Gastroesophageal sphincter (tissue), 4 donors: Measurements from ENCODE around the gene OVOL2. TPM values are rescaled to one million over a fixed set of nuclear protein-coding genes. Genes with fewer than 3 reads are reported as not detected.
"Not testable (repeated sequence)": the region's sequence is repeated elsewhere in the genome, so short reads cannot be mapped to it uniquely, and the experiment has no call there.

Experiments used
- ATAC-seq: fragments of 150-250 bp; one replicate; pipeline ENCODE4 v1.9.1; 2016; ENCODE audit warnings: mild to moderate bottlenecking, moderate library complexity
- H3K27ac ChIP-seq, 4 donors: fragments of 200-600 bp; sonication (generic) in 3 of 4; 1 replicate in 3 of 4; 2 replicates in 1 of 4; pipeline ENCODE4 v1.5.1; 2016 to 2019
- H3K27me3 ChIP-seq: fragments of 200-600 bp; sonication (generic); one replicate; pipeline ENCODE4 v1.5.1; 2019
- H3K36me3 ChIP-seq, 2 donors: fragments of 200-600 bp; sonication (generic); one replicate each; pipeline ENCODE4 v1.5.1; 2019; ENCODE audit warnings: control low read depth in 1 of 2
- H3K4me1 ChIP-seq, 3 donors: fragments of 200-600 bp; sonication (generic); 1 replicate in 2 of 3; 2 replicates in 1 of 3; pipeline ENCODE4 v1.5.1; 2016 to 2019; ENCODE audit warnings: control low read depth in 2 of 3
- H3K4me3 ChIP-seq, 2 donors: fragments of 200-600 bp; sonication (generic); one replicate each; pipeline ENCODE4 v1.5.1; 2019; ENCODE audit warnings: mild to moderate bottlenecking in 1 of 2, moderate library complexity in 1 of 2
- H3K9me3 ChIP-seq, 3 donors: fragments of 200-600 bp; sonication (generic); one replicate each; pipeline ENCODE4 v1.5.1; 2017 to 2019; ENCODE audit warnings: control low read depth in 2 of 3
- CTCF ChIP-seq, 4 experiments: fragments of 200-600 bp in 2 of 4; fragments of 450-650 bp in 2 of 4; sonication (generic) in 1 of 4; IDR thresholded peaks; one replicate each; pipeline ENCODE4 v1.5.1; 2017 to 2019; ENCODE audit warnings: antibody characterized with exemption in 4 of 4, mild to moderate bottlenecking in 2 of 4, moderate library complexity in 2 of 4
- EP300 ChIP-seq: sonication (generic); formaldehyde crosslinking; IDR thresholded peaks from one replicate; pipeline ENCODE4 v1.6.1; 2017; ENCODE audit warnings: antibody characterized with exemption, mild to moderate bottlenecking
- POLR2A ChIP-seq, 2 donors: fragments of 450-650 bp; IDR thresholded peaks; one replicate each; pipeline ENCODE4 v1.6.1; 2017; ENCODE audit warnings: antibody characterized with exemption in 2 of 2, mild to moderate bottlenecking in 2 of 2, moderate library complexity in 1 of 2
- POLR2AphosphoS5 ChIP-seq: sonication (generic); formaldehyde crosslinking; IDR thresholded peaks from one replicate; pipeline ENCODE4 v1.6.1; 2017; ENCODE audit warnings: antibody characterized with exemption
- WGBS, 2 donors: methylation state at CpG; one replicate each; pipeline ENCODE4 v1.1.5; 2018; ENCODE audit warnings: low coverage in 1 of 2; 5-methylcytosine and 5-hydroxymethylcytosine counted together
- total RNA-seq, 4 donors: library from RNA; depleted of rRNA; stranded (reverse); fragments of >200 nt; gene quantifications; one replicate each; pipeline ENCODE4 v1.1.0, GENCODE V29; 2016

Gene OVOL2
- total RNA-seq, 4 donors from 2014 or later: 0.69 TPM; not detected in 3

- peaks cover 26% of the 10 kb centered on the region for H3K27me3 ChIP-seq
- no peak for ATAC-seq
- H3K4me3 ChIP-seq: no peak overlapping the region
- H3K27ac ChIP-seq: no peak overlapping the region
- H3K36me3 ChIP-seq: no peaks in the 10 kb centered on the region
- H3K9me3 ChIP-seq: no peaks in the 10 kb centered on the region
- no peaks in the 10 kb centered on the region for H3K4me1 ChIP-seq
- WGBS, 2 donors: 42 to 63% methylated on average over 2 to 6 of the region's 6 CpGs
- no peak for TF ChIP-seq POLR2AphosphoS5
- no peak for TF ChIP-seq EP300
- no peak for TF ChIP-seq CTCF (IDR thresholded peaks at IDR 0.05)
- TF ChIP-seq POLR2A (IDR thresholded peaks at IDR 0.05): no peak
Measured at GRCh38 chr20:18087054-18087453, 29.3 kb upstream of the OVOL2 start.

GRCh38 chr20:18080836-18081235 is 23.1 kb upstream of the OVOL2 start:
- not testable (repeated sequence) for H3K4me1 ChIP-seq, H3K27me3 ChIP-seq, H3K9me3 ChIP-seq, H3K36me3 ChIP-seq, H3K27ac ChIP-seq, H3K4me3 ChIP-seq, ATAC-seq
- 90 to 92% methylated on average over 2 to 3 of the region's 9 CpGs for WGBS, 2 donors

- Histone ChIP-seq H3K36me3 (no peaks in the 10 kb centered on the region), H3K27me3 (peaks cover 12% of the 10 kb centered on the region), H3K27ac (no peak overlapping the region), H3K4me1 (no peaks in the 10 kb centered on the region), H3K4me3 (no peak overlapping the region), H3K9me3 (no peaks in the 10 kb centered on the region)
- WGBS, 2 donors: 82 to 83% methylated on average over 1 to 10 of the region's 10 CpGs
- no peak for ATAC-seq
- no peak for TF ChIP-seq POLR2A (IDR thresholded peaks at IDR 0.05)
- no peak for TF ChIP-seq EP300
- no peak for TF ChIP-seq POLR2AphosphoS5
- TF ChIP-seq CTCF (IDR thresholded peaks at IDR 0.05): no peak
Measured at GRCh38 chr20:18079756-18080353, 22.1 kb upstream of the OVOL2 start.

GRCh38 chr20:18077157-18077556 is 19.4 kb upstream of the OVOL2 start:
- Histone ChIP-seq H3K27ac (no peak overlapping the region), H3K4me1 (no peaks in the 10 kb centered on the region), H3K9me3 (no peaks in the 10 kb centered on the region), H3K36me3 (no peaks in the 10 kb centered on the region), H3K27me3 (peaks cover 38% of the 10 kb centered on the region), H3K4me3 (no peak overlapping the region)
- ATAC-seq: no peak
- WGBS, 2 donors: 68 to 69% methylated on average over 3 to 4 of the region's 4 CpGs
- TF ChIP-seq EP300 (no peak), CTCF (IDR thresholded peaks at IDR 0.05) (no peak), POLR2AphosphoS5 (no peak)

- Histone ChIP-seq H3K4me3 (no peak overlapping the region), H3K27ac (no peak overlapping the region), H3K36me3 (no peaks in the 10 kb centered on the region), H3K9me3 (no peaks in the 10 kb centered on the region), H3K4me1 (no peaks in the 10 kb centered on the region), H3K27me3 (peaks cover 38% of the 10 kb centered on the region)
- TF ChIP-seq EP300 (no peak), CTCF (IDR thresholded peaks at IDR 0.05) (no peak), POLR2A (IDR thresholded peaks at IDR 0.05) (no peak), POLR2AphosphoS5 (no peak)
- no peak for ATAC-seq
- WGBS, 2 donors: 92 to 93% methylated on average over 2 to 5 of the region's 7 CpGs
Measured at GRCh38 chr20:18072532-18072931, 14.8 kb upstream of the OVOL2 start.
